HPDE6-E6E7 (cell line): ENCODE measurements around the gene GTF2H1.
"Not testable (repeated sequence)": the region's sequence is repeated elsewhere in the genome, so short reads cannot be mapped to it uniquely, and the experiment has no call there.

Experiments
- DNase-seq: peaks from one replicate; pipeline ENCODE4 v3.0.0; 2011; ENCODE audit warnings: missing footprints; ENCODE audit errors: extremely low spot score

GTF2H1 gene

DNA sequence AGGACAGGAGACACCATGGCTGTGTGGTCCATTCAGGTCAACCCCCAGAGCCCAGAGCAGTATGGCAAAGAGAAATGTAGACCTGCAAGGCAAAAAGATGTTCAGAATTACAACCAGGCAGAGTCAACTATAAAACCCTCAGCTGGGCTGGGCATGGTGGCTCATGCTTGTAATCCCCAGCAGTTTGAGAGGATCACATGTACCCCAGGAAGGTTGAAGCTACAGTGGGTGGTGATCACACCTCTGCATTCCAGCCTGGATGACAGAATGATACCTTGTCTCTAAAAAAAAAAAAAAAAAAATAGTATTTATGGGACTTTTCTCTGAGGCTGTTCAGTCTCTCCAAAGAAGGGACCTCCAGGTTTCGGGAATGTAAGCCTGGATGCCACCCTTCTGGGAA lies 53.6 kb downstream of the GTF2H1 start:
- DNase-seq, result no peak

DNA sequence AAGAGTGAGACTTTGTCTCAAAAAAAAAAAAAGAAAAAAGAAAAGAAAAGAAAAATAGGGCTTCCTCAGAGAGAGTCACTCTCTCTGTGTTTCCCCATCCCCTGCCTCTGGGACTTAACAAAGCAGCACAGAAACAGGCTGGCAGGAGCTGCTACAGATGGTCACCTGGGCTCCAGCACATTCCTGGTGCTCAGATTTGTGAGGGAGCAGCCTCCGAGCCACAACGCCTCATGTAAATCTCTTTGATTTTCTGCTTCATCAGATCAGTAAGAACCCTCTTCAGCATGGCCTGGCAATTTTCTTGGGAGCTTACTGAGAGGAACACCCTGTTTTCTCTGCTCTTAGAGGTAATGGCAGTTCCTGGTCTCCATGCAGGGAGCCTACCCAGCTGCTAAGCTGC lies 56.8 kb downstream of the GTF2H1 start:
- no peak for DNase-seq

GRCh38 chr11:18383388-18384156 lies 61.2 kb downstream of the GTF2H1 start:
- peak; percentile 90 for DNase-seq

DNA sequence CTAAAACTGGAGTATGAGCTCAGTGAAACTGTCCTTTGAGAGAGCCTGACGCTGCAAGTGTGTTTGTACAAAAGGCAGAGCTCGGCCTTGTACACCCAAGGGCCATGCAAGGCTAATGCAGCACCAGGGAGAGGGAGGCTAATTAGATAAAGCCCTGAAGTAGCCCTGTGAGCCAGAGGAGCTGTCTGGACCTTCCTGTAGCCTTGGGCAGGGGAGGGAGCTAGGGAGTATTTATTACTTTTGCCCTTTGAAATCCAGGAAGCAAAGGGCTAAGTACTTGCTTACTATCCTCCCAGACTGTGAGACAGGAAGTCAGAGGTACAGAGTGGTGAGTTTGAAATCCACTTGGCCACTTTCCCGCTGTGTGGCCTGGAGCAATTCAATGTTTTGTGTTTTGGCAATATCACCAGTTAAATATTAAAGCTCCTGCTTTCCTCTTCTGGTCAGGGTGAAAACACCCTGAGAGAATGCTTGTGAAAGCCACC lies 61.8 kb downstream of the GTF2H1 start:
- peak; percentile 50 for DNase-seq

DNA sequence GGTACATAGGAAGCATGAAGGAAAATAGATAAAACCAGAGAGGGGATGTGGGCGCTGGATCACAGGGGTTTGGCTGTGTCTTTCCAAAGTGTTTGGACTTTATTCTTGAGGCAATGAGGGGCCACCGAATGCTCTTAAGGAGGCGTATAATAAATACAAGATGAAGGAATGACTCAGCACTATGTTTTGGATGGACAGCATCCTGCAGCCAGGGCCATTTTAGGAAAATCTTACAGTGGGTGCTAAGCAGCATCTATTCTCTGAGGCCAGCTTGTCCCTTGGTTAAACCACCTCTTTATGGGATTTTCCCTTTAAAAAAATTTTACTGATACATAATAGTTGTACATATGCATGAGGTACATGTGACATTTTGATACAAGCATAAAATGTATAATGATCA lies 67.7 kb downstream of the GTF2H1 start:
- DNase-seq, result no peak

- no peak for DNase-seq
Measured at GRCh38 chr11:18392434-18393321, 70.3 kb downstream of the GTF2H1 start.

DNA sequence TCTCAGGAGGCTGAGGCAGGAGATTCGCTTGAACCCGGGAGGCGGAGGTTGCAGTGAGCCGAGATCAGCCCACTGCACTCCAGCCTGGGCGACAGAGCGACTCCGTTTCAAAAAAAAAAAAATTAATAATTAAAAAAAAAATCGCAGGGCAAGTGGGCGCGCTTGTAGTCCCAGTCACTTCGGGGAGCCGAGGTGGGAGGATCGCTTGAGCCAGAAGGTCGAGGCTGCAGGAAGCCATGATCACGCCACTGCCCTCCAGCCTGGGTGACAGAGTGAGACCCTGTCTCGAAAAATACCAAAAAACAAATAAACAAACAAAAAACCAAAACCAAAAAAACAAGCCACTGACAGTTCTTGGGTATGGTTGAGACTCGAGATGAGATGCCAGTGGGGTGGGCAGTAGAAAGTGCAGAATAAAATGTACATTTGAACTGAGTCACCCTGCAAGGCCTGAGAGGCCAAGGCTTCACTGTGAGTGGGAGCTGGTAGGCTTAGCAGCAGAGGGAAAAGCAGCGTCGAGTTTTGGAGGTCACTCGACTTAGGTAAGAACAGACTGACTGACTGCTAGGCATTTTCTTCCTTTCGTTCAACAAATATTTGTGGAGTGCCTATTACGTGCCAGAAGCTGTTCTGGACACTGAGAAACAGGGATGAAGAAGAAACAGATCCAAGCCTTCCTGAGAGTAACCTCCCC lies 71.4 kb downstream of the GTF2H1 start:
- DNase-seq, result no peak

DNA sequence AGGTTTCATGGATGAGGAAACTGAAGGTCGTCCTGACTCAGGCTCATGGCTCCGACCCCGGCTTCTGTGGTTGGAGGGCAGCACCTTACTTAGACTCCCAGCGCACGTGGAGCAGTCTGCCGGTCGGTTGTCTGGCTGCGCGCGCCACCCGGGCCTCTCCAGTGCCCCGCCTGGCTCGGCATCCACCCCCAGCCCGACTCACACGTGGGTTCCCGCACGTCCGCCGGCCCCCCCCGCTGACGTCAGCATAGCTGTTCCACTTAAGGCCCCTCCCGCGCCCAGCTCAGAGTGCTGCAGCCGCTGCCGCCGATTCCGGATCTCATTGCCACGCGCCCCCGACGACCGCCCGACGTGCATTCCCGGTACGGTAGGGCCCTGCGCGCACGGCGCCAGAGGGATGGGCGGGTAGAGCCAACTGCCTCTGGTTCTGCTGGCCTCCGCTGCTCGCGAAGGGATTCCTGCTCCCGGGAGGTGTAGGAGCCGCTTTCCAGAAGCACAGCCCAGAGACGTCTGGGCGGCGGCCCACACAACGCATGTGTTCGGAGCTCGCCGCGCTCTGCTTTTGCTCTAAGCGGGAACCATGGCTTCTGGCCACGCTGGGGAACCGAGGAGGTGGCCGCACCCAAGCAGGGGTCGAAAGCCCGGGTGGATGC lies 72.0 kb downstream of the GTF2H1 start, which contains the start of gene LDHA:
Gene LDHA (plus strand): TSS at position 289 of the 653 bp plus-strand sequence. CDS start 2,280 bp downstream, outside the sequence.
- DNase-seq, result peak; percentile 91

DNA sequence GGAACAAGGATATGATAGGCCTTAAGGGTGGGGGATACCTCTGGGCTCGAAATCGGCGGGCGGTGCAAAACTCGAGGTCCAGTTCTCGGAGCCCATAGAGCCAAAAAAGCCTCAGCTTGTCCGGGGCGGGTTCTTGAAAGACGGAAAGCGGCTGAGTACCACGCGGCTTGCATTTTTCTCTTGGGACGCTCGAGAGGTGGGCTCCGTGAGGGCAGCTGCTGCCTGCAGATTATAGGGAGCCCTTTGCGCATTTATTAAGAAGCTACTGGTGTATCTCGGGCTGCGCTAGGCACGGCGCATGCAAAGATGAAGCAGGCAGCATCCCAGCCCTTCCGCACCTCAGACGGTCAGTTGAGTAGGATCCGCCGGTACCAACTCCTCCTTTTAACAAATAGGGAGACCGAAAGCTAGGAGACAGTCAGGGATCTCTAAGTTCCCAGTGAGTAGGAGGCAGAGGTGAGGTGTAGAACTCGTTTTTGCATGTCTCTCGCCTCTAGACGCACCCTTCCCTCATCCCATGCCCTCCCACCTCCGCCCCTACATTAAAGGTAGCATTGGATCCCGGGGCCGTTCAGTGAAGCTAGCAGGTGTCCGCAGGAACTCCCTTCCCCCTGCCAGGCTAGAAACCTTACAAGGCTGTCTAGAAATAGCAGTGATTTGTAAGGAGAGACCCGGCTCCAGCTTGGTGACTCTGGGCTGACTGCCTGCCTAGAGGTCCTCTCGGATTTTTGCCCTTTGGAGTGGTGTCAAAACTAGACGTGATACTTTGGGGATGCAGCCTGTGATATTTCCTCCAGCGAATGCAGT lies 72.8 kb downstream of the GTF2H1 start:
- no peak for DNase-seq

- DNase-seq, result peak; percentile 89
Measured at GRCh38 chr11:18395735-18396504, 73.6 kb downstream of the GTF2H1 start.

DNA sequence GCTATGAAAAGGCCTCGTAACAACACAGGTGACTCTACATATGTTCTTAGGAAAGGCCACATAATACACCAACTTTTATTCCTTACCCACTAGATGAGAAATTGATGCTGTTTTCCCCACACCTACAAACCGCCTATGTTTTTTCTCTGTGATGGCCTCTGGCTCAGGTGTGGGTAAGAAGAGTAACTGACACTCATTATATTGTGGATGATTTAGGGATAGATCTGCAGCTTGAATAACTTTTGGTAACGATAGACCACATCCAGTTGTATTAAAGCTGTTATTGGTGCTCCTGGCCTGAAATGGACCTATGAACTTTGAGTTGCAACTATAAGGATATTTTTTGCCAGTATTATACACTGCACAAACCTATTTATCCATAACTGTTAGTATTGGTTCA lies 75.6 kb downstream of the GTF2H1 start:
- no peak for DNase-seq

- not testable (repeated sequence) for DNase-seq
Measured at GRCh38 chr11:18401077-18401476, 78.7 kb downstream of the GTF2H1 start.

DNA sequence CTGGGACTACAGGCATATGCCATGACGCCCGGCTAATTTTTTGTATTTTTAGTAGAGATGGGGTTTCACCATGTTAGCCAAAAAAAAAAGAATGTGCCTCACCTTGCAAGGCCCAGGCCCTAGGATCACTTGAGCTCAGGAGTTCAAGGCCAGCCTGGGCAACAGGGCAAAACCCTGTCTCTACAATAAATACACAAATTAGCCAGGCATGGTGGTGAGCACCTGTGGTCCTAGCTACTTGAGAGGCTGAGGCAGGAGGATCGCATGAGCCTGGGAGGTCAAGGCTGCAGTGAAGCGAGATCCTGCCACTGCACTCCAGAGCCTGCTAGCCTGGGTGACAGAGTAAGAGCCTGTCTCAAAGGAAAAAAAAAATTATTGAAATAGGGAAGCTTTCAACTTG lies 81.7 kb downstream of the GTF2H1 start:
- no peak for DNase-seq

- DNase-seq, result not testable (repeated sequence)
Measured at GRCh38 chr11:18407400-18407799, 85.0 kb downstream of the GTF2H1 start.

DNA sequence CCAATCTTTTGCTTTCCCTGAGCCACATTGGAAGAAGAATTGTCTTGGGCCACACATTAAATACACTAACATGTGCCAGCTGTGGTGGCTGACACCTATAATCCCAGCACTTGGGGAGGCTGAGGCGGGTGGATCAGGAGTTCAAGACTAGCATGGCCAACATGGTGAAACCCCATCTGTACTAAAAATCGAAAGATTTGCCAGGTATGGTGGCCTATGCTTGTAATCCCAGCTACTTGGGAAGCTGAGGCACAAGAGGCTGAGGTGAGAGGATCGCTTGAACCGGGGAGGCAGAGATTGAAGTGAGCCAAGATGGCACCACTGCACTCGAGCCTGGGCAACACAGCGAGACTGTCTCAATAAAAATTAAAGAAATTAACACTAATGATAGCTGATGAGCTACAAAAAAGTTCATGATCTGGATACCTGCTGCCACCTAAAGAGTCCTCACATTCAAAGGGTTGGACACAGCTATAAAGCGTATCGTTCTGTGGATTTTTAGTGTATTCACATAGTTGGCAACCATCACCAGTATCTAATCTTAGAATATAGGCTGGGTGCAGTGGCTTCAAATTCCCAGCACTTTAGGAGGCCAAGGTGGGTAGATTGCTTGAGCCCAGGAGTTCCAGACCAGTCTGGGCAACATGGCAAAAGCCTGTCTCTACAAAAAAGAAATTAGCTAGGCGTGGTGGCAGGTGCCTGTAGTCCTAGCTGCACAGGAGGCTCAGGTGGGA lies 86.4 kb downstream of the GTF2H1 start:
- DNase-seq, result no peak

DNA sequence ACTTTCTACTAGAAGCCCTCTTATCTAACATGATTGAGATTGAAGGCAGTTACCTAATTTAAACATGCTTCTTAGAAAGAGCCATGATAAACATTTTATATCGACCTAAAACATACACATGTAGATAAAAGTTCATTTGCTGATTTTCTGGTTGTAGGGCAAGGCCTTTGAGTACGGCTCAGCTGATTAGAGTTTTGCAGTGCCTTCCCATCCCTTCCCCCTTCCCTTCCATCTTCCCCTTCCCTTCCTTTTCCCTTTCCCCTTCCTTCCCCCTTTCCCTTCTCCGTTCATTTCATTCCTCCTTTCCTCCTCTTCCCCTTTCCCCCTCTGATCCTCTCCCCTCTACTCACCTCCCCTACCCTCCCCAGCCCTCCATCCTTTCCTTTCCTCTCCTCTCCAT lies 94.1 kb downstream of the GTF2H1 start:
- DNase-seq, result no peak
